ENCODE measurements around the gene SCAI. TPM values are rescaled to one million over a fixed set of nuclear protein-coding genes. Genes with fewer than 3 reads are reported as not detected.

The SCAI gene
- total and polyA plus RNA-seq, 3 donors from 2014 or later = 4.7 to 14.5 (median 12.8) TPM

- DNase-seq = no peak
- H3K36me3 ChIP-seq (ENCODE audit: low read depth, missing control alignments) = no peaks in the 10 kb centered on the region
- H3K27ac ChIP-seq = no peak overlapping the region
- no peak overlapping the region for H3K4me3 ChIP-seq
- no peaks in the 10 kb centered on the region for H3K27me3 ChIP-seq
- H3K9me3 ChIP-seq = no peaks in the 10 kb centered on the region
- TF ChIP-seq CTCF (IDR thresholded peaks at IDR 0.05) = no peak
- TF ChIP-seq POLR2A (IDR thresholded peaks at IDR 0.05) = no peak
- 80 to 83% methylated on average over 3 of the region's 3 CpGs for whole genome bisulfite sequencing, 2 donors
- intact Hi-C loops (cut with DNase I; ENCODE audit: low total_unique reads) = no loop called here
- peaks cover 3% of the 10 kb centered on the region for H3K4me1 ChIP-seq
Observed at GRCh38 chr9:125103770-125104460, 39.4 kb downstream of the SCAI start.

- Histone ChIP-seq H3K27ac (no peak overlapping the region), H3K4me3 (no peak overlapping the region), H3K4me1 (peaks cover 3% of the 10 kb centered on the region), H3K9me3 (no peaks in the 10 kb centered on the region), H3K27me3 (no peaks in the 10 kb centered on the region), H3K36me3 (ENCODE audit: low read depth, missing control alignments) (no peaks in the 10 kb centered on the region)
- no peak for TF ChIP-seq CTCF (IDR thresholded peaks at IDR 0.05)
- no peak for DNase-seq
- 97 to 100% methylated on average over 1 of the region's 1 CpG for WGBS, 2 donors
- intact Hi-C loops (cut with DNase I; ENCODE audit: low total_unique reads) = no loop called here
Observed at GRCh38 chr9:125103021-125103420, 40.3 kb downstream of the SCAI start.

GRCh38 chr9:125100822-125101221 is 42.5 kb downstream of the SCAI start:
- Histone ChIP-seq H3K9me3 (no peaks in the 10 kb centered on the region), H3K4me3 (no peak overlapping the region), H3K4me1 (no peaks in the 10 kb centered on the region), H3K27ac (no peak overlapping the region), H3K27me3 (no peaks in the 10 kb centered on the region), H3K36me3 (ENCODE audit: low read depth, missing control alignments) (no peaks in the 10 kb centered on the region)
- 81 to 83% methylated on average over 4 of the region's 4 CpGs for WGBS, 2 donors
- TF ChIP-seq CTCF (IDR thresholded peaks at IDR 0.05) (no peak), POLR2A (IDR thresholded peaks at IDR 0.05) (no peak)
- DNase-seq = no peak
- intact Hi-C loops (cut with DNase I; ENCODE audit: low total_unique reads) = no loop called here

GRCh38 chr9:125099816-125100215 is 43.5 kb downstream of the SCAI start:
- H3K27ac ChIP-seq = no peak overlapping the region
- no peak for DNase-seq

More at GRCh38 chr9:125099816-125100215, 43.5 kb downstream of the SCAI start:
- WGBS, 2 donors = 72 to 84% methylated on average over 3 of the region's 3 CpGs
- intact Hi-C loops (cut with DNase I; ENCODE audit: low total_unique reads) = no loop called here
- Histone ChIP-seq H3K4me3 (no peak overlapping the region), H3K9me3 (no peaks in the 10 kb centered on the region), H3K4me1 (no peaks in the 10 kb centered on the region), H3K27me3 (no peaks in the 10 kb centered on the region), H3K36me3 (ENCODE audit: low read depth, missing control alignments) (no peaks in the 10 kb centered on the region)
- no peak for TF ChIP-seq CTCF (IDR thresholded peaks at IDR 0.05)
- TF ChIP-seq POLR2A (IDR thresholded peaks at IDR 0.05) = no peak
